HepG2 (cell line): ENCODE data around the gene UNC5CL. TPM values are rescaled to one million over a fixed set of nuclear protein-coding genes. Genes with fewer than 3 reads are reported as not detected.

ENCODE experiments used
- CBX1 ChIP-seq: IDR thresholded peaks from one replicate; pipeline ENCODE4 v1.6.1; 2016; ENCODE audit warnings: antibody characterized with exemption, low read depth
- DPF2 ChIP-seq: sonication (generic); formaldehyde crosslinking; IDR thresholded peaks from 2 replicates; pipeline ENCODE4 v1.4.0; 2020; ENCODE audit warnings: mild to moderate bottlenecking, low read depth, missing genetic modification reagents, borderline replicate concordance
- ELF1 ChIP-seq: sonication (generic); formaldehyde crosslinking; IDR thresholded peaks from 2 replicates; pipeline ENCODE4 v1.4.0; 2020; ENCODE audit warnings: missing genetic modification reagents
- FOXM1 ChIP-seq: sonication (generic); formaldehyde crosslinking; IDR thresholded peaks from 2 replicates; pipeline ENCODE4 v1.5.0; 2020; ENCODE audit warnings: missing genetic modification reagents
- GABPA ChIP-seq, 2 experiments: IDR thresholded peaks; 2 replicates each; pipeline ENCODE4 v1.6.1; 2011 to 2016; ENCODE audit warnings: low read depth in 2 of 2, low read length in 1 of 2, missing biosample characterization in 1 of 2, missing genetic modification characterization in 1 of 2
- HMGXB3 ChIP-seq: sonication (generic); formaldehyde crosslinking; IDR thresholded peaks from 2 replicates; pipeline ENCODE4 v1.4.0; 2020; ENCODE audit warnings: missing genetic modification reagents, borderline replicate concordance
- KAT7 ChIP-seq: IDR thresholded peaks from 2 replicates; pipeline ENCODE4 v1.6.1; 2018; ENCODE audit warnings: borderline replicate concordance, missing compliant biosample characterization
- KLF16 ChIP-seq, 2 experiments: sonication (generic) in 1 of 2; formaldehyde crosslinking in 1 of 2; IDR thresholded peaks; 2 replicates each; pipeline versions ENCODE4 v1.6.1 to v1.8.0; 2016 to 2023; ENCODE audit warnings: missing genetic modification reagents in 2 of 2, missing compliant biosample characterization in 1 of 2
- MIXL1 ChIP-seq: IDR thresholded peaks from 2 replicates; pipeline ENCODE4 v1.6.1; 2016
- MTF1 ChIP-seq: sonication (generic); formaldehyde crosslinking; IDR thresholded peaks from 2 replicates; pipeline ENCODE4 v1.5.0; 2020; ENCODE audit warnings: missing genetic modification reagents
- REXO4 ChIP-seq: sonication (generic); formaldehyde crosslinking; IDR thresholded peaks from 2 replicates; pipeline ENCODE4 v1.8.0; 2022; ENCODE audit warnings: missing genetic modification reagents, mild to moderate bottlenecking, borderline replicate concordance
- SMAD3 ChIP-seq: sonication (generic); formaldehyde crosslinking; IDR thresholded peaks from 2 replicates; pipeline ENCODE4 v1.4.0; 2020; ENCODE audit warnings: missing genetic modification reagents
- SP5 ChIP-seq: IDR thresholded peaks from 2 replicates; pipeline ENCODE4 v1.6.1; 2016; ENCODE audit warnings: low read depth, borderline replicate concordance
- SRSF9 ChIP-seq: fragments of 200-400 bp; formaldehyde crosslinking; IDR thresholded peaks from 2 replicates; pipeline ENCODE4 v1.6.1; 2018; ENCODE audit warnings: borderline replicate concordance, mild to moderate bottlenecking, low read depth, low read length; ENCODE audit not compliant: insufficient read depth, poor library complexity, severe bottlenecking
- ZNF326 ChIP-seq: sonication (generic); formaldehyde crosslinking; IDR thresholded peaks from 2 replicates; pipeline ENCODE4 v1.4.0; 2020; ENCODE audit warnings: missing genetic modification reagents, borderline replicate concordance
- ZNF468 ChIP-seq: sonication (generic); formaldehyde crosslinking; IDR thresholded peaks from 2 replicates; pipeline ENCODE4 v1.8.0; 2022; ENCODE audit warnings: mild to moderate bottlenecking, moderate library complexity, missing genetic modification reagents
- polyA plus RNA-seq, 8 experiments: library from polyadenylated mRNA; depleted of rRNA in 3 of 8; stranded (reverse) in 7 of 8; unstranded in 1 of 8; fragments of >200 nt; fragmentation: Illumina TruSeq in 4 of 8; extraction: Trizol in 4 of 8; gene quantifications; 2 replicates each; pipeline versions ENCODE4 v1.2.1 to v1.2.3, GENCODE V29; 2011 to 2016; ENCODE audit warnings: low read depth in 4 of 8, missing spikeins in 1 of 8, mixed read lengths in 1 of 8; ENCODE audit not compliant: insufficient read depth in 1 of 8
- total RNA-seq, 5 experiments: library from RNA; depleted of rRNA; stranded (reverse); fragments of >200 nt; fragmentation: Illumina TruSeq; extraction: Trizol; gene quantifications; 2 replicates each; pipeline ENCODE4 v1.2.3, GENCODE V29; 2016; ENCODE audit warnings: low read depth in 1 of 5
- TF ChIP-seq, protein P1 (sequence below): sonication (generic); formaldehyde crosslinking; IDR thresholded peaks from 2 replicates; pipeline ENCODE4 v1.8.0; 2022; ENCODE audit warnings: low read depth, missing genetic modification reagents
- TF ChIP-seq, protein P2 (sequence below): sonication (generic); formaldehyde crosslinking; IDR thresholded peaks from 2 replicates; pipeline ENCODE4 v1.5.1; 2020; ENCODE audit warnings: mild to moderate bottlenecking, missing genetic modification reagents, moderate library complexity

UNC5CL gene
- total and polyA plus RNA-seq, 2 of the 13 experiments (the other 11 are each of a cell fraction or from before 2014, with no cell fraction given) = 2.4 to 2.5 TPM

DNA sequence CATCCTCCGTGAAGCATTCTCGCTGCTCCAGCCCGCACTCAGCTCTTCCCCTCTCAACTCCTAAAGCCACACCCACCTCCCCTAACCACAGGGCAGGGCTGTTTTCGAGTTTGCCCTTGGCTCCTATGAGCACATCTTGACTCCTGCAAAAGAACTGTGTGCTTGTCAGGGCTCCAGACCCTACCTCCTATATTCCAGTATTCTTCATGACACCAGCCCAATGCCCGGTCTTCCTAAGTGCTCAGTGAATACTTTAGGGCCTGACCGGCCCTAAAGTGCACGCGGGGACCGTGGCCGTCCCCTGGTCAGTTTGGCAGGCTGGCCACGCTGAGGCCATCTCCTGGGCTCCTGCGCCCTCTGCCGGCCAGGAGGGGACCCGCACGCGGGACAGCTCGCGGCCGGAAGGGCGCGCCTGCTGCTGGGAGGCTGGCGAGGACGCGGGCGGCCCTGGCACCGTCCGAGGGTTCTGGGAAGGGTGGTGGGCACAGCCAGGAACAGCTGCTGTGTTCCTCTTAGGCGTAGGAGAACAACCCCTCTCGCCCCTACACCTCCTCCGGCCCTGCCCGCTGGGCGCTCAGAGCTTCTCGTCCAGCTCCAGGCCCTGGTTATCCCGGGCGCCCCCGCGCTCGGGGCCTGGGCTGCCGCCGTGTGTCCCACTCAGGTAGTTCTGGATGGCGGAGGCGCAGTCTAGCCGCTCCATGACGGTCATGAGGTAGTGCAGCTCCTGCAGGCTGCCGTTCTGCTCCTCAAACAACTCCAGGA is 11.0 kb downstream of the UNC5CL start (continued):
- TF ChIP-seq MTF1 (CRISPR knock-in tag) = no peak
- 0 out of 4 replicates have a peak, but pooled peaks of 1 of the 2 experiments have one; percentile 63 for TF ChIP-seq KLF16 (CRISPR knock-in tag; IDR thresholded peaks at IDR 0.05)
- no peak for TF ChIP-seq HMGXB3 (CRISPR knock-in tag)
- 0 out of 2 replicates have a peak, but pooled peaks have one; percentile 29 for TF ChIP-seq REXO4 (CRISPR knock-in tag)
- no peak for TF ChIP-seq SRSF9
- TF ChIP-seq SP5 (CRISPR knock-in tag) = no peak
- no peak for TF ChIP-seq ZNF326 (CRISPR knock-in tag)
- no peak for TF ChIP-seq FOXM1
- TF ChIP-seq ZNF468 (CRISPR knock-in tag) = 0 out of 2 replicates have a peak, but pooled peaks have one; percentile 69
- TF ChIP-seq, protein P1, sequence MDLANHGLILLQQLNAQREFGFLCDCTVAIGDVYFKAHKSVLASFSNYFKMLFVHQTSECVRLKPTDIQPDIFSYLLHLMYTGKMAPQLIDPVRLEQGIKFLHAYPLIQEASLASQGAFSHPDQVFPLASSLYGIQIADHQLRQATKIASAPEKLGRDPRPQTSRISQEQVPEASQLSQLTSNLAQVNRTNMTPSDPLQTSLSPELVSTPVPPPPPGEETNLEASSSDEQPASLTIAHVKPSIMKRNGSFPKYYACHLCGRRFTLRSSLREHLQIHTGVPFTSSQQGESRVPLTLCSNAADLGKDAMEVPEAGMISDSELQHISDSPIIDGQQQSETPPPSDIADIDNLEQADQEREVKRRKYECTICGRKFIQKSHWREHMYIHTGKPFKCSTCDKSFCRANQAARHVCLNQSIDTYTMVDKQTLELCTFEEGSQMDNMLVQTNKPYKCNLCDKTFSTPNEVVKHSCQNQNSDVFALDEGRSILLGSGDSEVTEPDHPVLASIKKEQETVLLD = no peak
- TF ChIP-seq DPF2 = no peak
- TF ChIP-seq MIXL1 (CRISPR knock-in tag) = peak; percentile 26; the same call in 1 of the 2 replicates
- no peak for TF ChIP-seq ELF1 (CRISPR knock-in tag)
- no peak for TF ChIP-seq GABPA (IDR thresholded peaks at IDR 0.05; ENCODE audit: low read depth, low read length)
- TF ChIP-seq GABPA (CRISPR knock-in tag; IDR thresholded peaks at IDR 0.05; ENCODE audit: low read depth) = no peak
- TF ChIP-seq SMAD3 (CRISPR knock-in tag) = no peak
- peak; percentile 65 for TF ChIP-seq CBX1
- TF ChIP-seq KAT7 (CRISPR knock-in tag) = no peak
- TF ChIP-seq, protein P2, sequence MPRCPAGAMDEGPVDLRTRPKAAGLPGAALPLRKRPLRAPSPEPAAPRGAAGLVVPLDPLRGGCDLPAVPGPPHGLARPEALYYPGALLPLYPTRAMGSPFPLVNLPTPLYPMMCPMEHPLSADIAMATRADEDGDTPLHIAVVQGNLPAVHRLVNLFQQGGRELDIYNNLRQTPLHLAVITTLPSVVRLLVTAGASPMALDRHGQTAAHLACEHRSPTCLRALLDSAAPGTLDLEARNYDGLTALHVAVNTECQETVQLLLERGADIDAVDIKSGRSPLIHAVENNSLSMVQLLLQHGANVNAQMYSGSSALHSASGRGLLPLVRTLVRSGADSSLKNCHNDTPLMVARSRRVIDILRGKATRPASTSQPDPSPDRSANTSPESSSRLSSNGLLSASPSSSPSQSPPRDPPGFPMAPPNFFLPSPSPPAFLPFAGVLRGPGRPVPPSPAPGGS = peak; percentile 87
